Activated naive CD8-positive, alpha-beta T cell treated with anti-CD3 and anti-CD28 coated beads, Interleukin-2, amount 50 U/mL, for 24 hours (primary cell): ENCODE data around the gene TNNI2.

Experiments
- ATAC-seq: fragments of 150-1000 bp; cut with Tn5 transposase; one replicate; pipeline ENCODE4 v1.10.0; 2021
- DNase-seq: peaks from one replicate; pipeline ENCODE4 v3.0.0; 2021
- H3K27ac Mint-ChIP-seq: one replicate; pipeline ENCODE4 v1.8.0; 2021; ENCODE audit warnings: mild to moderate bottlenecking, mixed read lengths
- H3K27me3 Mint-ChIP-seq: one replicate; pipeline ENCODE4 v1.8.0; 2021; ENCODE audit warnings: mixed read lengths
- H3K36me3 Mint-ChIP-seq: one replicate; pipeline ENCODE4 v1.8.0; 2021; ENCODE audit warnings: low read depth, mixed read lengths
- H3K4me1 Mint-ChIP-seq: one replicate; pipeline ENCODE4 v1.8.0; 2021; ENCODE audit warnings: mixed read lengths
- H3K4me3 Mint-ChIP-seq: one replicate; pipeline ENCODE4 v1.8.0; 2021; ENCODE audit warnings: mild to moderate bottlenecking, moderate library complexity, mixed read lengths
- H3K9me3 Mint-ChIP-seq: one replicate; pipeline ENCODE4 v1.8.0; 2021; ENCODE audit warnings: mixed read lengths

TNNI2 gene

GRCh38 chr11:1814691-1815090, 24.1 kb upstream of the TNNI2 start:
- DNase-seq: no peak
- Mint-ChIP-seq H3K27me3 (peaks cover 8% of the 10 kb centered on the region), H3K36me3 (no peaks in the 10 kb centered on the region), H3K4me3 (no peak overlapping the region), H3K27ac (no peak overlapping the region), H3K9me3 (no peaks in the 10 kb centered on the region), H3K4me1 (no peaks in the 10 kb centered on the region)
- no peak for ATAC-seq

- DNase-seq (no peak), ATAC-seq (no peak)
- H3K27me3 Mint-ChIP-seq: peaks cover 8% of the 10 kb centered on the region
- H3K4me1 Mint-ChIP-seq: no peaks in the 10 kb centered on the region
- H3K36me3 Mint-ChIP-seq: no peaks in the 10 kb centered on the region
- no peaks in the 10 kb centered on the region for H3K9me3 Mint-ChIP-seq
- no peak overlapping the region for H3K27ac Mint-ChIP-seq
- no peak overlapping the region for H3K4me3 Mint-ChIP-seq
These were observed 23.5 kb upstream of the TNNI2 start for GRCh38 chr11:1815311-1815710.

- H3K27me3 Mint-ChIP-seq: peaks cover 8% of the 10 kb centered on the region
- no peaks in the 10 kb centered on the region for H3K36me3 Mint-ChIP-seq
- DNase-seq: no peak
- no peak for ATAC-seq
- no peak overlapping the region for H3K27ac Mint-ChIP-seq
- no peaks in the 10 kb centered on the region for H3K4me1 Mint-ChIP-seq
- no peak overlapping the region for H3K4me3 Mint-ChIP-seq
- H3K9me3 Mint-ChIP-seq: no peaks in the 10 kb centered on the region
These were observed 23.0 kb upstream of the TNNI2 start for GRCh38 chr11:1815751-1816150.

GRCh38 chr11:1817000-1817399, 21.8 kb upstream of the TNNI2 start:
- no peaks in the 10 kb centered on the region for H3K9me3 Mint-ChIP-seq
- peaks cover 8% of the 10 kb centered on the region for H3K27me3 Mint-ChIP-seq
- no peak overlapping the region for H3K27ac Mint-ChIP-seq
- ATAC-seq (no peak), DNase-seq (no peak)
- H3K36me3 Mint-ChIP-seq: no peaks in the 10 kb centered on the region
- H3K4me1 Mint-ChIP-seq: no peaks in the 10 kb centered on the region
- H3K4me3 Mint-ChIP-seq: no peak overlapping the region

GRCh38 chr11:1817511-1817910, 21.3 kb upstream of the TNNI2 start:
- Mint-ChIP-seq H3K9me3 (no peaks in the 10 kb centered on the region), H3K4me1 (no peaks in the 10 kb centered on the region), H3K4me3 (no peak overlapping the region), H3K36me3 (no peaks in the 10 kb centered on the region), H3K27me3 (peaks cover 4% of the 10 kb centered on the region), H3K27ac (no peak overlapping the region)
- DNase-seq (no peak), ATAC-seq (no peak)

GRCh38 chr11:1819074-1819473, 19.7 kb upstream of the TNNI2 start:
- Mint-ChIP-seq H3K27me3 (peaks cover 1% of the 10 kb centered on the region), H3K36me3 (no peaks in the 10 kb centered on the region), H3K27ac (no peak overlapping the region), H3K4me3 (no peak overlapping the region), H3K9me3 (no peaks in the 10 kb centered on the region), H3K4me1 (no peaks in the 10 kb centered on the region)
- ATAC-seq: no peak
- no peak for DNase-seq

GRCh38 chr11:1820463-1821325, 18.1 kb upstream of the TNNI2 start:
- Mint-ChIP-seq H3K4me1 (no peaks in the 10 kb centered on the region), H3K4me3 (no peak overlapping the region), H3K27me3 (peaks cover 2% of the 10 kb centered on the region), H3K36me3 (no peaks in the 10 kb centered on the region), H3K27ac (no peak overlapping the region), H3K9me3 (no peaks in the 10 kb centered on the region)
- ATAC-seq: no peak
- DNase-seq: no peak

- ATAC-seq (no peak), DNase-seq (no peak)
- Mint-ChIP-seq H3K27ac (no peak overlapping the region), H3K4me3 (no peak overlapping the region), H3K36me3 (no peaks in the 10 kb centered on the region), H3K27me3 (peaks cover 2% of the 10 kb centered on the region), H3K4me1 (no peaks in the 10 kb centered on the region), H3K9me3 (no peaks in the 10 kb centered on the region)
These were observed 17.2 kb upstream of the TNNI2 start for GRCh38 chr11:1821562-1821961.

- Mint-ChIP-seq H3K27me3 (peaks cover 5% of the 10 kb centered on the region), H3K9me3 (no peaks in the 10 kb centered on the region), H3K4me3 (no peak overlapping the region), H3K4me1 (no peaks in the 10 kb centered on the region), H3K36me3 (no peaks in the 10 kb centered on the region), H3K27ac (no peak overlapping the region)
- ATAC-seq (no peak), DNase-seq (no peak)
These were observed 16.0 kb upstream of the TNNI2 start for GRCh38 chr11:1822648-1823375.

- Mint-ChIP-seq H3K4me1 (no peaks in the 10 kb centered on the region), H3K27me3 (peaks cover 6% of the 10 kb centered on the region), H3K9me3 (no peaks in the 10 kb centered on the region), H3K4me3 (no peak overlapping the region), H3K36me3 (no peaks in the 10 kb centered on the region), H3K27ac (no peak overlapping the region)
- DNase-seq: no peak
- peak; percentile 26 for ATAC-seq
These were observed 15.2 kb upstream of the TNNI2 start for GRCh38 chr11:1823376-1824220.

GRCh38 chr11:1824221-1825038, 14.4 kb upstream of the TNNI2 start:
- Mint-ChIP-seq H3K4me3 (no peak overlapping the region), H3K36me3 (no peaks in the 10 kb centered on the region), H3K9me3 (no peaks in the 10 kb centered on the region), H3K27me3 (peaks cover 6% of the 10 kb centered on the region), H3K4me1 (no peaks in the 10 kb centered on the region), H3K27ac (no peak overlapping the region)
- DNase-seq (no peak), ATAC-seq (no peak)

GRCh38 chr11:1825039-1825740, 13.6 kb upstream of the TNNI2 start:
- ATAC-seq (peak; percentile 26), DNase-seq (no peak)
- H3K9me3 Mint-ChIP-seq: no peaks in the 10 kb centered on the region
- H3K27me3 Mint-ChIP-seq: peaks cover 6% of the 10 kb centered on the region
- no peaks in the 10 kb centered on the region for H3K36me3 Mint-ChIP-seq
- H3K4me1 Mint-ChIP-seq: no peaks in the 10 kb centered on the region
- H3K4me3 Mint-ChIP-seq: no peak overlapping the region
- no peak overlapping the region for H3K27ac Mint-ChIP-seq

- Mint-ChIP-seq H3K27me3 (peaks cover 6% of the 10 kb centered on the region), H3K4me1 (no peaks in the 10 kb centered on the region), H3K4me3 (no peak overlapping the region), H3K27ac (no peak overlapping the region), H3K36me3 (no peaks in the 10 kb centered on the region), H3K9me3 (no peaks in the 10 kb centered on the region)
- DNase-seq: no peak
- no peak for ATAC-seq
These were observed 12.9 kb upstream of the TNNI2 start for GRCh38 chr11:1825785-1826451.
